HG03066 (cell line): Measurements from ENCODE around the gene ZNF70.
A peak's percentile ranks its signal among the peaks of the same experiment; 100 is the strongest.

ENCODE experiments used
- ATAC-seq: cut with Tn5 transposase; IDR thresholded peaks from one replicate; pipeline ENCODE4 v1.9.1; 2021; ENCODE audit warnings: low read depth; ENCODE audit not compliant: unreplicated experiment

ZNF70 gene

GRCh38 chr22:23720855-23721254 lies 30.1 kb downstream of the ZNF70 start:
- no peak for ATAC-seq

- ATAC-seq = no peak
These were observed 32.3 kb downstream of the ZNF70 start for GRCh38 chr22:23718371-23719165.

- no peak for ATAC-seq
These were observed 33.8 kb downstream of the ZNF70 start for GRCh38 chr22:23716811-23717801.

GRCh38 chr22:23715806-23716375 lies 35.0 kb downstream of the ZNF70 start:
- ATAC-seq = no peak

- ATAC-seq = no peak
These were observed 36.0 kb downstream of the ZNF70 start for GRCh38 chr22:23714596-23715578.

- no peak for ATAC-seq
These were observed 37.0 kb downstream of the ZNF70 start for GRCh38 chr22:23713696-23714595.

- no peak for ATAC-seq
These were observed 38.7 kb downstream of the ZNF70 start for GRCh38 chr22:23712256-23712655.

GRCh38 chr22:23709107-23709506 lies 41.8 kb downstream of the ZNF70 start:
- ATAC-seq = no peak

GRCh38 chr22:23708270-23708669 lies 42.6 kb downstream of the ZNF70 start:
- ATAC-seq = no peak

- ATAC-seq = no peak
These were observed 45.6 kb downstream of the ZNF70 start for GRCh38 chr22:23705358-23705757.

GRCh38 chr22:23704829-23705228 lies 46.1 kb downstream of the ZNF70 start:
- ATAC-seq = no peak

- ATAC-seq = no peak
These were observed 46.9 kb downstream of the ZNF70 start for GRCh38 chr22:23704062-23704461.

GRCh38 chr22:23700706-23701105 lies 50.2 kb downstream of the ZNF70 start:
- no peak for ATAC-seq

- ATAC-seq = no peak
These were observed 52.2 kb downstream of the ZNF70 start for GRCh38 chr22:23698673-23699235.

- no peak for ATAC-seq
These were observed 52.8 kb downstream of the ZNF70 start for GRCh38 chr22:23698094-23698493.

- no peak for ATAC-seq
These were observed 53.6 kb downstream of the ZNF70 start for GRCh38 chr22:23697031-23697970.

GRCh38 chr22:23696326-23696851 lies 54.5 kb downstream of the ZNF70 start:
- ATAC-seq = peak; percentile 75
